HG03060 (cell line): ENCODE measurements around the gene EVA1B.

Experiments used
- ATAC-seq: cut with Tn5 transposase; IDR thresholded peaks from one replicate; pipeline ENCODE4 v1.9.1; 2021; ENCODE audit warnings: low read depth, moderate number of reproducible peaks; ENCODE audit not compliant: unreplicated experiment

Gene EVA1B

GRCh38 chr1:36346741-36347370 is 23.4 kb upstream of the EVA1B start:
- no peak for ATAC-seq

GRCh38 chr1:36345353-36345752 is 21.9 kb upstream of the EVA1B start:
- ATAC-seq = no peak

- ATAC-seq = no peak
Observed at GRCh38 chr1:36344395-36344680, 20.9 kb upstream of the EVA1B start.

- ATAC-seq = no peak
Observed at GRCh38 chr1:36343651-36344394, 20.4 kb upstream of the EVA1B start.

GRCh38 chr1:36342426-36343185 is 19.2 kb upstream of the EVA1B start:
- ATAC-seq = no peak

GRCh38 chr1:36341626-36342320 is 18.3 kb upstream of the EVA1B start:
- ATAC-seq = no peak

GRCh38 chr1:36339615-36340014 is 16.2 kb upstream of the EVA1B start:
- ATAC-seq = no peak

- ATAC-seq = no peak
Observed at GRCh38 chr1:36339215-36339614, 15.8 kb upstream of the EVA1B start.

- no peak for ATAC-seq
Observed at GRCh38 chr1:36337830-36338229, 14.4 kb upstream of the EVA1B start.

GRCh38 chr1:36330940-36331339 is 7.5 kb upstream of the EVA1B start:
- ATAC-seq = no peak

- no peak for ATAC-seq
Observed at GRCh38 chr1:36329817-36330216, 6.4 kb upstream of the EVA1B start.

GRCh38 chr1:36328713-36329112 is 5.3 kb upstream of the EVA1B start:
- no peak for ATAC-seq

GRCh38 chr1:36328088-36328480 is 4.6 kb upstream of the EVA1B start:
- ATAC-seq = no peak

- ATAC-seq = no peak
Observed at GRCh38 chr1:36327421-36328087, 4.1 kb upstream of the EVA1B start.

- ATAC-seq = no peak
Observed at GRCh38 chr1:36326499-36326898, 3.1 kb upstream of the EVA1B start.

- ATAC-seq = no peak
Observed at GRCh38 chr1:36324353-36324703, 883 bp upstream of the EVA1B start.

- ATAC-seq = no peak
Observed at GRCh38 chr1:36322786-36323635, 434 bp downstream of the EVA1B start.

GRCh38 chr1:36322041-36322785 is 1.2 kb downstream of the EVA1B start:
- no peak for ATAC-seq
